Esophagus muscularis mucosa (tissue), 4 donors: ENCODE measurements around the gene SIRT7. TPM values are rescaled to one million over a fixed set of nuclear protein-coding genes. Genes with fewer than 3 reads are reported as not detected.
A peak's percentile ranks its signal among the peaks of the same experiment; 100 is the strongest.

ENCODE experiments used
- DNase-seq: peaks from one replicate; pipeline ENCODE4 v3.0.0-alpha.2; 2017; ENCODE audit errors: extremely low spot score
- H3K27ac ChIP-seq, 4 donors: fragments of 200-600 bp; sonication (generic); replicated peaks in 1 of 4; 1 replicate in 3 of 4; 2 replicates in 1 of 4; pipeline ENCODE4 v1.5.1; 2016 to 2019; ENCODE audit warnings: mild to moderate bottlenecking in 1 of 4
- H3K27me3 ChIP-seq, 4 donors: fragments of 200-600 bp; sonication (generic); one replicate each; pipeline versions ENCODE4 v1.5.1 to v1.6.0; 2016 to 2019
- H3K36me3 ChIP-seq, 4 donors: fragments of 200-600 bp; sonication (generic); one replicate each; pipeline ENCODE4 v1.5.1; 2016 to 2019
- H3K4me1 ChIP-seq, 4 donors: fragments of 200-600 bp; sonication (generic); one replicate each; pipeline ENCODE4 v1.5.1; 2016 to 2019
- H3K4me3 ChIP-seq, 4 donors: fragments of 200-600 bp; sonication (generic); 1 replicate in 2 of 4; 2 replicates in 2 of 4; pipeline ENCODE4 v1.5.1; 2016 to 2019; ENCODE audit warnings: mild to moderate bottlenecking in 4 of 4, moderate library complexity in 1 of 4
- H3K9me3 ChIP-seq, 4 donors: fragments of 200-600 bp; sonication (generic); 1 replicate in 3 of 4; 2 replicates in 1 of 4; pipeline ENCODE4 v1.5.1; 2016 to 2019
- EP300 ChIP-seq: sonication (generic); formaldehyde crosslinking; IDR thresholded peaks from one replicate; pipeline ENCODE4 v1.6.1; 2017; ENCODE audit warnings: antibody characterized with exemption
- POLR2A ChIP-seq: fragments of 450-650 bp; IDR thresholded peaks from one replicate; pipeline ENCODE4 v1.6.1; 2017; ENCODE audit warnings: antibody characterized with exemption, moderate library complexity, mild to moderate bottlenecking, low read depth
- POLR2AphosphoS5 ChIP-seq, 2 donors: sonication (generic); formaldehyde crosslinking; IDR thresholded peaks; one replicate each; pipeline ENCODE4 v1.6.1; 2017; ENCODE audit warnings: antibody characterized with exemption in 2 of 2
- WGBS: methylation state at CpG from one replicate; pipeline ENCODE4 v1.1.5; 2018; 5-methylcytosine and 5-hydroxymethylcytosine counted together
- intact Hi-C: fragments of 100-400 bp; cut with DNase I; formaldehyde crosslinking; loops from one replicate; pipeline ENCODE4 v1.15.1; 2023
- total RNA-seq, 4 donors: library from RNA; depleted of rRNA; stranded (reverse); fragments of >200 nt; gene quantifications; one replicate each; pipeline versions ENCODE4 v1.1.0 to v1.2.1, GENCODE V29; 2016
- TF ChIP-seq, protein P1 (sequence below), 3 experiments: fragments of 200-600 bp in 2 of 3; fragments of 450-650 bp in 1 of 3; sonication (generic) in 2 of 3; IDR thresholded peaks; one replicate each; pipeline ENCODE4 v1.5.1; 2017 to 2019; ENCODE audit warnings: antibody characterized with exemption in 3 of 3, mild to moderate bottlenecking in 2 of 3, moderate library complexity in 1 of 3

SIRT7 gene
- total RNA-seq, 4 donors from 2014 or later = 13.9 to 27.0 (median 19.9) TPM

- intact Hi-C loops = no loop called here
- Histone ChIP-seq H3K36me3 (peaks cover 13 to 75% (median 64%) of the 10 kb centered on the region in 4 donors), H3K4me3 (peak overlapping the region; percentile 62 to 84 (median 78)), H3K4me1 (peaks cover 15 to 25% (median 20%) of the 10 kb centered on the region in 4 donors), H3K27ac (peak overlapping the region; percentile 63 to 79 (median 70)), H3K27me3 (no peaks in the 10 kb centered on the region), H3K9me3 (no peaks in the 10 kb centered on the region)
- DNase-seq = no peak
- WGBS = 50% methylated on average over 19 of the region's 23 CpGs
- TF ChIP-seq, protein P1, sequence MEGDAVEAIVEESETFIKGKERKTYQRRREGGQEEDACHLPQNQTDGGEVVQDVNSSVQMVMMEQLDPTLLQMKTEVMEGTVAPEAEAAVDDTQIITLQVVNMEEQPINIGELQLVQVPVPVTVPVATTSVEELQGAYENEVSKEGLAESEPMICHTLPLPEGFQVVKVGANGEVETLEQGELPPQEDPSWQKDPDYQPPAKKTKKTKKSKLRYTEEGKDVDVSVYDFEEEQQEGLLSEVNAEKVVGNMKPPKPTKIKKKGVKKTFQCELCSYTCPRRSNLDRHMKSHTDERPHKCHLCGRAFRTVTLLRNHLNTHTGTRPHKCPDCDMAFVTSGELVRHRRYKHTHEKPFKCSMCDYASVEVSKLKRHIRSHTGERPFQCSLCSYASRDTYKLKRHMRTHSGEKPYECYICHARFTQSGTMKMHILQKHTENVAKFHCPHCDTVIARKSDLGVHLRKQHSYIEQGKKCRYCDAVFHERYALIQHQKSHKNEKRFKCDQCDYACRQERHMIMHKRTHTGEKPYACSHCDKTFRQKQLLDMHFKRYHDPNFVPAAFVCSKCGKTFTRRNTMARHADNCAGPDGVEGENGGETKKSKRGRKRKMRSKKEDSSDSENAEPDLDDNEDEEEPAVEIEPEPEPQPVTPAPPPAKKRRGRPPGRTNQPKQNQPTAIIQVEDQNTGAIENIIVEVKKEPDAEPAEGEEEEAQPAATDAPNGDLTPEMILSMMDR (IDR thresholded peaks at IDR 0.05) = no peak
- no peak for TF ChIP-seq POLR2A
- no peak for TF ChIP-seq POLR2AphosphoS5 (IDR thresholded peaks at IDR 0.05)
- TF ChIP-seq EP300 = no peak
These were observed 7.8 kb downstream of the SIRT7 start for GRCh38 chr17:81909966-81910839.

DNA sequence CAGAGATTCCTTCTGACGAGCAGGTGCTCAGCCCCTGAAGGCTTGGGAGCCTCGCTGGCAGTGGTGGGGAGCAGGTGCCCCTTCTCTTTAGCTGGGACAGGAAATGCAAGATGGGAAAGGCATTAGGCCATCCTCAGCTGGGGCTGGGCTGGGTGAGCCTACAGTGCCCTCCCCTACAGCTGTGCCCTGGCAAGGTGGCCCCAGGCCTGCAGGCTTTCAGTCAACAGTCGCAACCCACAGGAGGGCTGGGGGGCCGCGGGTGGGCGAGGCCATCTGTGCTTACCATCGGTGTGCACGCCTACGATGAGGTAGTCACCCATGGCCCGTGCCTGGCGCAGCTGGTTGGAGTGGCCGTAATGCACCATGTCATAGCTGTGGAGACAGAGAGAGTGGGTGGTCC is 8.7 kb downstream of the SIRT7 start:
- intact Hi-C loops = no loop called here
- Histone ChIP-seq H3K9me3 (no peaks in the 10 kb centered on the region), H3K4me3 (no peak overlapping the region), H3K36me3 (peaks cover 14 to 75% (median 64%) of the 10 kb centered on the region in 4 donors), H3K27me3 (no peaks in the 10 kb centered on the region), H3K27ac (no peak overlapping the region), H3K4me1 (peaks cover 15 to 25% (median 20%) of the 10 kb centered on the region in 4 donors)
- 93% methylated on average over 3 of the region's 12 CpGs for WGBS
- no peak for TF ChIP-seq EP300
- TF ChIP-seq, protein P1 (IDR thresholded peaks at IDR 0.05) = no peak
- no peak for TF ChIP-seq POLR2AphosphoS5 (IDR thresholded peaks at IDR 0.05)
- TF ChIP-seq POLR2A = no peak
- no peak for DNase-seq

DNA sequence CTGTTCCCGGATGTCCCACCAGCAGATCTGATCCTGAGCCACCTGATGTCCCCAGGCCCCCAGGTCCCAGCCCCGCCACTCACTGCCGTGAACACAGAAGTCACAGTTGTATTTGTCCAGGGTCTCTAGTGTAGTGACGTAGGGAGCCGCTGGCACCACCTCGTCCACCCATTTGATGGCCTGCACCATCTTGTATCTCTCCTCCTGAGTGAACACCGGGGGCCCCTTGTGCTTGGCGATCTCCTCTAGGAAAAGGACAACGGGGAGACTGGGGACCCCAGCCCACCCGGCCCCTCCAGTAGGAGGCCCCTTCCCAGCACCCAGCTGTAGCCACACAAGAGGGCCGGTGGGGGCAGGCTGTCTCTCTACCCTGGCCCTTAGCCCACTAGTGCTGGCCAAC is 9.2 kb downstream of the SIRT7 start:
- H3K27me3 ChIP-seq = no peaks in the 10 kb centered on the region
- H3K4me3 ChIP-seq = no peak overlapping the region
- WGBS = 97% methylated on average over 5 of the region's 11 CpGs
- TF ChIP-seq POLR2AphosphoS5 (IDR thresholded peaks at IDR 0.05) (no peak), EP300 (no peak), POLR2A (no peak)
- TF ChIP-seq, protein P1 (IDR thresholded peaks at IDR 0.05) = no peak
- H3K9me3 ChIP-seq = no peaks in the 10 kb centered on the region
- no peak for DNase-seq
- peaks cover 15 to 25% (median 20%) of the 10 kb centered on the region in 4 donors for H3K4me1 ChIP-seq
- intact Hi-C loops = no loop called here
- no peak overlapping the region for H3K27ac ChIP-seq
- H3K36me3 ChIP-seq = peaks cover 10 to 75% (median 60%) of the 10 kb centered on the region in 4 donors

DNA sequence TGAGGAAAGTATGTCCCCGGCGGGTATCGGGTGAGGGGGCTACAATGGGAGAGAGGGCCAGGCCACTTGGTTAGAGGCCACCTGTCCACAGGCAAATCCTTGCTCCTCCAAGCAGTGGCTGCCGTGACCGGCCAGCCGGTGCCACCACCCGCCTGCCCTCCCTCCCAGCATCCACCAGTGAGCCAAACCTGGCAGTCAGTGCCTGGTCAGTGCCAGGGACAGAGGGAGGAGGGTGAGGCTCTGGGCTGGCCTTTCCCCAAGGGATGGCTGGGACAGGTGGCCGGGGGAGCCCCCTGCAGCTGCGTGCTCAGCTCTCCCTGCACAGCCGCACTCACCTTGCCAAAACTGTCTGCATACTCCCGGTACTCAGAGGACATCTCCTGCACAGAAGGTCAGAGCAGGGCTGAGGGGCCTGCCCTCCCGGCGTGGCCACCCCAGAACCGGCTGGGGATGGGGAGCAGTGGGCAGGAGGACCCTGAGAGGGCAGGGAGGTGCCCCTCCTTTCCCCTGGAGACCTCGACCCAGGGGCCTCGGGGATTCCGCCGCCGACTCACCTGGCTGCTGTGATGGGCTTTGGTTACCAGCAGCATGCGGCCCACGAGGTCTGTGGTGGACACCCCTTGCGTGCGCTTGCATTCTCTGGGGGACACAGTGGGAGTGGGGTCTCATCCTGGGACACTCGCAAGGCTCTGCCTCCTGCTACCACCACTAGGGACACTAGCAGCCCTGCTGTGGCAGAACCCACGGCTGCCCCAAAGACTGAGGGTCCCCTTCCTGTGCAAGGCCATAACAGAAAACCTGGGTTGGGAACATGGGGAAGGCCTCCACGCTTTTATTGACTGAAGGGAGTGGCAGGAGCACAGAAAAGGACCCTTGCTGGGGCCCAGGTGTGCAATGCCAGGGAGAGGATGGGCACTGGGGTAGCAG is 10.5 kb downstream of the SIRT7 start:
- H3K27ac ChIP-seq = no peak overlapping the region
- intact Hi-C loops = no loop called here
- 96% methylated on average over 17 of the region's 26 CpGs for WGBS
- no peak for TF ChIP-seq EP300
- TF ChIP-seq POLR2A = no peak
- TF ChIP-seq POLR2AphosphoS5 (IDR thresholded peaks at IDR 0.05) = no peak
- TF ChIP-seq, protein P1 (IDR thresholded peaks at IDR 0.05) = no peak
- no peaks in the 10 kb centered on the region for H3K9me3 ChIP-seq
- H3K4me1 ChIP-seq = peaks cover 17 to 30% (median 24%) of the 10 kb centered on the region in 4 donors
- DNase-seq = no peak
- peaks cover 0 to 9% (median 3%) of the 10 kb centered on the region in 4 donors for H3K27me3 ChIP-seq
- peaks cover 4 to 63% (median 47%) of the 10 kb centered on the region in 4 donors for H3K36me3 ChIP-seq
- no peak overlapping the region for H3K4me3 ChIP-seq
